HG03025 (cell line): ENCODE results near the gene TMEM132D.

ENCODE experiments used
- ATAC-seq: cut with Tn5 transposase; IDR thresholded peaks from one replicate; pipeline ENCODE4 v1.9.1; 2021; ENCODE audit warnings: mild to moderate bottlenecking, moderate library complexity; ENCODE audit not compliant: unreplicated experiment, low FRiP score

Gene TMEM132D

GRCh38 chr12:129673806-129674205 lies 230.0 kb downstream of the TMEM132D start:
- ATAC-seq, result no peak

GRCh38 chr12:129672110-129672509 lies 231.7 kb downstream of the TMEM132D start:
- no peak for ATAC-seq

- ATAC-seq, result no peak
Observed at GRCh38 chr12:129670256-129670920, 233.4 kb downstream of the TMEM132D start.

- no peak for ATAC-seq
Observed at GRCh38 chr12:129665414-129665813, 238.4 kb downstream of the TMEM132D start.

GRCh38 chr12:129662234-129662633 lies 241.6 kb downstream of the TMEM132D start:
- no peak for ATAC-seq

GRCh38 chr12:129660946-129661345 lies 242.9 kb downstream of the TMEM132D start:
- ATAC-seq, result no peak

- ATAC-seq, result no peak
Observed at GRCh38 chr12:129659961-129660622, 243.7 kb downstream of the TMEM132D start.

- ATAC-seq, result no peak
Observed at GRCh38 chr12:129657179-129657578, 246.6 kb downstream of the TMEM132D start.

GRCh38 chr12:129651951-129652350 lies 251.9 kb downstream of the TMEM132D start:
- no peak for ATAC-seq

- no peak for ATAC-seq
Observed at GRCh38 chr12:129641926-129642325, 261.9 kb downstream of the TMEM132D start.

GRCh38 chr12:129635021-129635685 lies 268.7 kb downstream of the TMEM132D start:
- no peak for ATAC-seq

GRCh38 chr12:129631316-129631715 lies 272.5 kb downstream of the TMEM132D start:
- ATAC-seq, result no peak

- ATAC-seq, result no peak
Observed at GRCh38 chr12:129629901-129630300, 273.9 kb downstream of the TMEM132D start.

- no peak for ATAC-seq
Observed at GRCh38 chr12:129622566-129622965, 281.3 kb downstream of the TMEM132D start.

GRCh38 chr12:129619271-129619670 lies 284.6 kb downstream of the TMEM132D start:
- no peak for ATAC-seq

GRCh38 chr12:129617849-129618248 lies 286.0 kb downstream of the TMEM132D start:
- ATAC-seq, result no peak

- no peak for ATAC-seq
Observed at GRCh38 chr12:129615001-129615400, 288.8 kb downstream of the TMEM132D start.

- no peak for ATAC-seq
Observed at GRCh38 chr12:129614221-129614885, 289.5 kb downstream of the TMEM132D start.

- ATAC-seq, result no peak
Observed at GRCh38 chr12:129613314-129613713, 290.5 kb downstream of the TMEM132D start.

GRCh38 chr12:129610601-129611120 lies 293.2 kb downstream of the TMEM132D start:
- ATAC-seq, result no peak

- ATAC-seq, result no peak
Observed at GRCh38 chr12:129607756-129608155, 296.1 kb downstream of the TMEM132D start.
